Endothelial cell of hepatic sinusoid (primary cell): ENCODE results near the gene CDC20.

Source experiments
- in situ Hi-C: cut with HindIII; loops from 2 replicates; pipeline ENCODE4 v1.10.0; 2017; ENCODE audit warnings: low sequenced_read_pairs

Gene CDC20

GRCh38 chr1:43354471-43354870, 4.3 kb upstream of the CDC20 start:
- in situ Hi-C loops = no loop called here

DNA sequence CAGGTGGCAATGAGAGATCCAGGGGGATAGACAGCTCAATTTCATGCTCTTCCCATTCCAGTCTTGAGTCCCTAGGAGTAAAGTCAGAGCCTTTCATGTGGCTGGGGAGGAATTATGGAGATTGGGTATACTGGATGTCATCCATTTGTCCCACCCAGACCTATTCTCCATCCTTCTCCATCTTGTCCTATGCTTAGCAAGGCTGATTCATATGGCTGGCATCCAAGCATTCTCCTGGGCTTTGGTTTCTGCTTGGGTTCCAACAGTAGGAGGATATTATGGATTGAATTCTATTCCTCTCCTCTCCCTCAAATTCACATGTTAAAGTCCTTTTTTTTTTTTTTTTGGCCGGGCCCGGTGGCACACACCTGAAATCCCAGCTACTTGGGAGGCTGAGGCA, 3.8 kb upstream of the CDC20 start:
- in situ Hi-C loops = no loop called here

DNA sequence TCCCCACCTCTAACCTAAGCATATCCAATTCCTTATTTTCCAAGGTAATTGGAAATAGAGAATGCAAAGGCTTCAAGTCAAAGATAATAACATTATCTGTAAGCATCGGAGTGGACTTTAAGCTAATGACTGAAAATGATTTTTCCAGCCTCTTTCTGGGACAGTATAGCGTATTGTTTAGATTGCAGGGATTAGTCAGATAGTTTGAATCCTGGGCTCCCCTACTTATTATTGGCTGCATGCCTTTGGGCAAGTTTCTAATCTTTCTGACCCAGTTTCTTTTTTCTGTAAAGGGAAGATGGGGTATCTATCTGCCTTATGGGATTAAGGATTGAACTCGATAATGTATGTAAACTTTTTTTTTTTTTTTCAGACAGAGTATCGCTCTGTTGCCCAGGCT, 1.5 kb upstream of the CDC20 start:
- in situ Hi-C loops = no loop called here

DNA sequence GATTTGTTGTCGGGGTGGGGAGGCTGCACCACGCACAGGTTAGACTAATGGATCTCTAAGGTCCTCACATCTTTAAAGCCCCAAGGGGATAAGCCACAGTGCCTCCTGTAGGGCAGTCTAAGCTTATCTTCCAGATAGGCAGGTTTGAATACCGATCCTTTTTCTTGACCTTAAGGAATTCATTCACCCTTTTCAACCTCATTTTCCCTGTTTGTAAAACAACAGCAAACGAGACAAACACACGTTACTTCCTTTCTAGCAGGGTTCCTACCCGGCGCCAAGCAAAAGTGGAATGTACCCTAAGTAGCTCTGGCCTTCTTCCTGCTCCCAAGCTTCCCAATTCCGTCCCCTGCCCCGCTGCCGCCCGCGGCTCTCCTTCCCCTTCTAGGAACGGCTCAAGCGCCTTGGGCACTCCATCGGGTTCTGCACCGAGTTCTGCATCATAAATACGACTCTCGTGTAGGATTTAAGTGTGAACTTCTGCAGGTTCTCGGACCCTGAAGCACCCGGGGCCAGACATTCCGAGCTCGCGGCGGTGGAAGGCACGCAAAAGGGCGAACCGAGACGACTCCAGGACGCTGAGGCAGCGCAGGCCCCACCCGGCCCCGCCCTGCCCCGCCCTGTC, 548 bp upstream of the CDC20 start:
- in situ Hi-C loops = no loop called here

DNA sequence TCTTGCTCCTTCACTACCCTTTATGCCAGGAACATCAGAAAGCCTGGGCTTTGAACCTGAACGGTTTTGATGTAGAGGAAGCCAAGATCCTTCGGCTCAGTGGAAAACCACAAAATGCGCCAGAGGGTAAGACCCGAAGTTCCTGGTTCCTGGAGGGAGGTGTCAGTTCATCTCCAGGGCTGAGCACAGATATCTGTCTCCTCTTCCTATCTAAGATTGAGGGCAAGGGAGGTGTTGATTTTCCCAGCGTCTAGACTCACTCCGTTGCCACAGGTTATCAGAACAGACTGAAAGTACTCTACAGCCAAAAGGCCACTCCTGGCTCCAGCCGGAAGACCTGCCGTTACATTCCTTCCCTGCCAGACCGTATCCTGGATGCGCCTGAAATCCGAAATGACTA, 915 bp downstream of the CDC20 start:
- in situ Hi-C loops = no loop called here

DNA sequence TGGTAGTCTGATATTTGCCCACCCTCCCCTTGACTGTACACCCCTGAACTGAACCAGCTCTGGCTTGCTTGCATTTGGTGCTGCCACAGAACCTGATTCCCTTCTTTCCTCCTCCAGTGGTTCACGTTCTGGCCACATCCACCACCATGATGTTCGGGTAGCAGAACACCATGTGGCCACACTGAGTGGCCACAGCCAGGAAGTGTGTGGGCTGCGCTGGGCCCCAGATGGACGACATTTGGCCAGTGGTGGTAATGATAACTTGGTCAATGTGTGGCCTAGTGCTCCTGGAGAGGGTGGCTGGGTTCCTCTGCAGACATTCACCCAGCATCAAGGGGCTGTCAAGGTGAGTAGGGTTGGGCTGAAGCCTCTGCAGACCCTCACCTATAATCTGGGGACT, 1.8 kb downstream of the CDC20 start:
- in situ Hi-C loops = no loop called here

DNA sequence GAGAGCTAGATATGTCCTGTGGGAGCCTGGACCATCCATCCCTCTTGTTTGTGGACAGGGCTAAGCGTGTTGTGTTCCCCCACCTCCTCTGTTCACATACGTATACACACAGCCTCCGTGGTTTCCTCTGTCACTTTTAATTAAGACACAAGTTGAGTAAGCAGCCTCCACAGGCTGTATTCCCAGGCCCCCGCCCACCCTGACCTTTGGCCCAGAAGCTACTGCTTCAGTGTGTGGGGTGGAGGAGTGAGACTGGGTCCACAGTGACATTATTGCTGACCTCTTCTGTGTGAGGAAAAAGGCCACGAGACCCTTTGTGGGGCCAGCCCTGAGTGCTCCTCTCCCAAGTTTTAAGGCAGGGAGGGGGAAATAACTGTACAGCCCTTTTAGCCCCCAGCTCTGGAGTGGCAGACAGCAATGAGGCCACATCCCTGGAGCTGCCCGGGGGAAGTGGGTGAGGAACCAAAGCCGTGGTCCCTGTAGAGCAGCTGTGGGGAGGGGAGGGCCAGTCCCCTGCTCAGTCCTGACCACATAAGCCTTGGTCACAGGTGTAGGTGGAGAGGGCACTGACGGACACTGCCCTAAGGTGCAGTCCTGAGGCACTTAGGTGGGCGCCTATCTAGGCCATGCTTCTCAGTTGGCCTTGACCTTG, 4.6 kb downstream of the CDC20 start:
- in situ Hi-C loops = no loop called here

- in situ Hi-C loops = no loop called here
These were observed 5.2 kb downstream of the CDC20 start for GRCh38 chr1:43363935-43364525.

- in situ Hi-C loops = no loop called here
These were observed 6.9 kb downstream of the CDC20 start for GRCh38 chr1:43365678-43366077.

DNA sequence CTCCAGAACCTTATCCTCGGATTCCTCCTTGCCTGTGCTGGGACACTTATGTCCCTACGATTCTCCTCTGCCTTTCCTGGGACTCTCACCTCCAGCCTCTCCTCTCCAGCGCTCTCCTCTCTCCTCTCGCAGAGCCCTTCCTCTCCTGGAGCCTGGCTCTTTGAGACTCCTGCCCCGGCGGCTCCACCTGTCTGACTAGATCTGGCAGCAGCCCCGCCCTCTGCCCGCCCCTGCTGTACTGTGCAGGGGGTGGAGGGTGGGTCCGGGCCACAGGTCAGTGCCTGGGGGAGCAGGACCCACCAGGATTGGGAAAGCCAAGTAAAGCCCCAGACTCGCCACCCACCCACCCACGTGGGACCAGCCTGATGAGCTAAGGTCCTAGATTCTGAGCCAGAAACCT, 7.4 kb downstream of the CDC20 start:
- in situ Hi-C loops = no loop called here

DNA sequence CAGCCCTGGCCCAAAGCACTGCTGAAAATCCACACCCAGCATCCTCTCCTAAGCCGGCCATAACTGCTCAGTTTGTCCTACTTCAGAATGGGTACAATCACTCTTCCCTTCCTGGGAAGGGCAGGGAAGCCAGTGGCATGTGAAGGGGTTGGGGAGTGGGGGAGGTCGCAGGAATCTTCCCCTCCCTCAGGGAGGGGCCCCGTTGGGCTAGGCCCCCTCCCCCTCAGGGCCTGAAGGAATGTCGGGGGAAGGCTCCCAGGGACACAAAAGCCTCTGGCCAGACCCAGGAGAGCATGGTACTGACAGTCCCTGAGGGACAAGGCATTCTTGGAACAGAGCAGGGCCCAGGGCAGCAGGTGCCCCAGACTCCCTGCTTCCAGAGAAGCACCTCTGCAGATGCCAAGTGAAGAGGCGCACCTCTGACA, 7.8 kb downstream of the CDC20 start:
- in situ Hi-C loops = no loop called here

DNA sequence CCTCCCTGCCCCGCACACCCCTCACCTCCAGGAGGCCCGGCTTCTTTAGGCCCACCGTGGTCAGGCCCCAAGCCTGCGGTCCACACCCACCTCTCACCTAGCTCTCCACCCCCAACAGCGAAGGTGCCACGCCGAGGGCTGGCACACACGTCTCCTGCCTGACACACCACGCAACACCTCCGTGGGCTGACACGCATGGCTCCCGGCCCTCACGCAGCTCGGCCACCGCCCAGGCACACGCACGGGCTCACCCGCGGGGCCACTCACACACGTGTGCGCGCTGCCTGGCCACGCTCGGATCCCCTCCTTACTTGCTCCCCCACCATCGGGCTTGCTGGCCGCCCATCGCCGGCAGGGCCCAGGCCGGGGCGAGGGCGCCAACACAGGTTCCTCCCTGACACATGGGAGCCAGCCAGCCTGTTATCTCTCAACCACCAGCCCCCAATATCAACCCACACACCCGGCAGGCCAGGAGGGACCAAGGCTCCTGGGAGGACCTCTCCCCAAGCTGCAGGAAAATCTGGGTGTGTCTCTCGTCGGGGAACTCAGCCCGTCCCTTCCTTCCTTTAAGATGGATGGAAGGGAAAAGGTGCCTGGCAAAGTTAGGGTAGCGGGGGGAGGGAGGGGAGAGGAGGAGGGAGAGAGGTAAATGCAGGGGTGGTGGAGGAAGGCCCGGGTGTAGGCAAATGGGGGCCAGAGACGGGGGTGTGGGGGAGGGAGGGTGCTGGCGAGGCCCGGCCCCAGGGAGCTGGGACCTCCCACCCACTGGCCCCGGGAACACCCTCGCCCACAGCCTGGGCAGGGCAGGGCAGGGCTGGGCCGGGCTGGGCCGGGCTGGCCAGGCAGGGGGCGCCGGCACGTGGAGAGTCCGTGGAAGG, 8.5 kb downstream of the CDC20 start:
- in situ Hi-C loops = no loop called here

DNA sequence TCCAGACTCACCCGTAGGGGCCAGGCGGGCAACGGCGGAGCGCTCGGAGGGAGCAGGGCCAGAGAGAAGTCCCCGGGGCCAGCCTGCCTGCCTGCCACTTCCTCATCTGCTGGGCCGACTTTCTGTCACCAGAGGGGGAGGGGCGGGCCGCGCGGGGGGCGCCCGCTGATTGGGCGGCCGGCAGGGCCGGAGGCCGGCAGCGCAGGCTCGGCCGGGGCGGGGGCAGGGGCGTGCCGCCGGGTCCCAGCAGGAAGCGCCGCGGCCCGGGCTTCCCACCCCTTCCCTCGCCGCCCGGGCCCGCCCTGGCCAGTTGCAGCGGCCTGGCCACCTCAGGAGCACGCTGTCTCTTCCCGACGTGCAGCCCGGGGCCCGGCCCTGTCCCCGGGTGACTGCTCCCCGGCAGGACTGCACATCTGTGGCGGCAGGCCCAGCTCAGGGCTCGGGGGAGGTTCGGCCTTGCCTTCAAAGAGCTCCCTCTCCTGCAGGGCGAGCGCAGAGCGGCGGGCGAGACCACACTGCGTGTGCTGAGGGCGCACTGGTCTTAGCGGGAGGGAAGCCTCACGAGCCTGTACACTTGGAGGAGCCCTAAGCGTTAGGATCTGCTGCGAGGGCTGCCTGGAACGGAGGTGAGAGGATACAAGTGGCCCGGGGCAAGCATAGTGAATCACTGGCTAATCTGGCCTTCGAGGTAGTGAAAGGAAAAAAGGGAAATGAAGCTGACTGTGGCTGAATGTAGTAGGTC, 9.3 kb downstream of the CDC20 start, which contains the start of gene ELOVL1:
ELOVL1 (minus strand) TSS at position 108 of the 742 bp plus-strand sequence. CDS start 2,402 bp downstream, outside the sequence.
- in situ Hi-C loops = no loop called here

DNA sequence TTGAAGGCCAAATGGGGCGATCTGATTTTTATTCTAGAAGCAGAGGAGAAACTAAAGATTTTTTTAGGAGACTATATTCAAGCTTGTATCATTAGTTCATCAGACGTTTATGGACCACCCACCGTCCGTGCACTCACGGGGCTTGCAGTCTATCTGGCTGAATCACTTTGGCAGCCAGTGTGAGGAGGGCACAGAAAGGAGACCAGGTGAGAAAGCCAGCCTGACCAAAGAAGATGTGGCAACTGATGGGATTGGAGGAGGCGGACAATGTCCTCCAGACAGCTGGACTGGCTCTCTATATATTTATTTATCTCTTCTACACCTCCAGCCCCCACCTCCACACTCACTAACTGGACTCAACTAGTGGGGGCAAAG, 9.9 kb downstream of the CDC20 start:
- in situ Hi-C loops = no loop called here

GRCh38 chr1:43369779-43370178, 11.0 kb downstream of the CDC20 start:
- in situ Hi-C loops = loop anchor here (5.0 kb wide), 1 partner anchor 67 kb away; the partner anchor contains the start of gene TIE1

- in situ Hi-C loops = loop anchor here (5.0 kb wide), 1 partner anchor 68 kb away; the partner anchor contains the start of gene TIE1
These were observed 11.8 kb downstream of the CDC20 start for GRCh38 chr1:43370564-43370963.

DNA sequence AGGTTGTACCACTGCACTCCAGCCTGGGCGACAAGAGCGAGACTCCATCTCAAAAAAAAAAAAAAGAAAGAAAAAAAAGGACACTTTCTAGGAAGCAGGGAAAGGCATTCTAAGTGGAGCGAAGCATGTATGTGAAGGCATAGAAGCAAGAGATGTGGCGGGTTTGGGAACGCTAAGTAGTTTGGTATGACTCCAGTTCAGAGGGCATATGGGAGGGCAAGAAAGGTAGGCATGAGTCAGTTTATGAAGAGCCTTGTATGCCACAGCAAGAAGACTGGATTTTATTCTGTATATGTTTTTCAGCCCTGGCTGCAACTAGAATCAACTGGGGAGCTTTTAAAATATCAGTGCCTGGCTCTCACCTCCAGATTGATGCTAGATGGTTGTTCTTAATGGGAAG, 13.4 kb downstream of the CDC20 start:
- in situ Hi-C loops = loop anchor here (5.0 kb wide), 1 partner anchor 70 kb away; the partner anchor contains the start of gene TIE1

- in situ Hi-C loops = loop anchor here (5.0 kb wide), 1 partner anchor 71 kb away; the partner anchor contains the start of gene TIE1
These were observed 14.5 kb downstream of the CDC20 start for GRCh38 chr1:43373066-43373940.

DNA sequence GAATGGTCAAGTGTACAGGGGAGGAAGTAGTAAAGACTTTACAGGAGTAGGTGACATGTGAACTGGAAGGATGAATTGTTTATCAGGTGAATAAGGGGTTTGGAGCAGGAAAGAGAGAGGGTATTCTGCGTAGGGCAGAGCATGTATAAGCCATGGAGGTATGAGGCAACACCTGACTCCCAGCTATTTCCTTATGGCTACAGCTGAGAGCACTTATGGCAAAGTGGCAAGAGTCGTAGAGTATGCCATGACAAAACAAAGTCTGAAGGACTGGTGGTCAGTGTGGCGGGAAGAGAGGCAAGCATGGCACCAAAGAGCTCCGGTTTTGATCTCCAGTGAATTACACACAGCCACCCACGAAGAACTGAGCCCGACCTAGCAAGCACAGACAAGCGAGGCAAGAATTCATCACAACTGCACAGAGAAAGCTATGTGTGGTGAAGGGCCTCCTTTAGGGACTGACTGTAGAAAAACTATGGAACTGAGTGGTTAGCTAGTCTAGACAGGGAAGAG, 18.0 kb downstream of the CDC20 start:
- in situ Hi-C loops = no loop called here
